Activated CD8-positive, alpha-beta memory T cell treated with anti-CD3 and anti-CD28 coated beads for 1 hour (primary cell): ENCODE data around the gene AK5.

Experiments used
- DNase-seq, 2 donors: peaks; one replicate each; pipeline ENCODE4 v3.0.0-alpha.2; 2020; ENCODE audit warnings: low read depth in 1 of 2; ENCODE audit errors: extremely low read depth in 1 of 2

AK5 gene

GRCh38 chr1:77348549-77348948, 66.7 kb downstream of the AK5 start:
- DNase-seq = no peak

GRCh38 chr1:77349275-77349674, 67.5 kb downstream of the AK5 start:
- DNase-seq = no peak

GRCh38 chr1:77350012-77350770, 68.4 kb downstream of the AK5 start:
- DNase-seq = no peak

GRCh38 chr1:77354536-77354935, 72.7 kb downstream of the AK5 start:
- no peak for DNase-seq

- DNase-seq = no peak
Measured at GRCh38 chr1:77355010-77355409, 73.2 kb downstream of the AK5 start.

- DNase-seq = no peak
Measured at GRCh38 chr1:77356136-77356535, 74.3 kb downstream of the AK5 start.

- no peak for DNase-seq
Measured at GRCh38 chr1:77360256-77360655, 78.4 kb downstream of the AK5 start.

- no peak for DNase-seq
Measured at GRCh38 chr1:77361621-77362020, 79.8 kb downstream of the AK5 start.

- no peak for DNase-seq
Measured at GRCh38 chr1:77370161-77370560, 88.3 kb downstream of the AK5 start.

- DNase-seq = no peak
Measured at GRCh38 chr1:77370583-77371306, 88.9 kb downstream of the AK5 start.

- DNase-seq = no peak
Measured at GRCh38 chr1:77371396-77371795, 89.6 kb downstream of the AK5 start.

- no peak for DNase-seq
Measured at GRCh38 chr1:77373702-77374101, 91.9 kb downstream of the AK5 start.

GRCh38 chr1:77375541-77375940, 93.7 kb downstream of the AK5 start:
- DNase-seq = no peak

- DNase-seq = no peak
Measured at GRCh38 chr1:77375990-77376389, 94.2 kb downstream of the AK5 start.

- DNase-seq = no peak
Measured at GRCh38 chr1:77378723-77379535, 97.1 kb downstream of the AK5 start.

GRCh38 chr1:77382366-77382765, 100.5 kb downstream of the AK5 start:
- DNase-seq = no peak

- DNase-seq = no peak
Measured at GRCh38 chr1:77383236-77383635, 101.4 kb downstream of the AK5 start.

GRCh38 chr1:77385551-77385950, 103.7 kb downstream of the AK5 start:
- no peak for DNase-seq

- DNase-seq = no peak
Measured at GRCh38 chr1:77386276-77386675, 104.5 kb downstream of the AK5 start.

GRCh38 chr1:77387553-77387952, 105.7 kb downstream of the AK5 start:
- DNase-seq = no peak

GRCh38 chr1:77388661-77389060, 106.8 kb downstream of the AK5 start:
- no peak for DNase-seq

GRCh38 chr1:77392486-77392885, 110.7 kb downstream of the AK5 start:
- DNase-seq = no peak
